ENCODE data around the gene PADI1.
A peak's percentile ranks its signal among the peaks of the same experiment; 100 is the strongest.

PADI1 gene

GRCh38 chr1:17184161-17184665, 20.7 kb upstream of the PADI1 start:
- Histone ChIP-seq H3K27me3 (ENCODE audit: insufficient read depth, low read length) (no peaks in the 10 kb centered on the region), H3K79me2 (ENCODE audit: control insufficient read depth, insufficient read depth, low read length, unreplicated experiment) (no peaks in the 10 kb centered on the region), H3K4me1 (ENCODE audit: control insufficient read depth, insufficient read depth, low read length, unreplicated experiment) (peaks cover 8% of the 10 kb centered on the region), H3K27ac (ENCODE audit: low read depth, low read length) (no peak overlapping the region), H3K4me3 (ENCODE audit: low read depth, low read length) (no peak overlapping the region), H2AFZ (ENCODE audit: low read length, unreplicated experiment) (no peak overlapping the region), H3K36me3 (ENCODE audit: insufficient read depth, low read length) (no peaks in the 10 kb centered on the region)

GRCh38 chr1:17184822-17185484, 20.0 kb upstream of the PADI1 start:
- no peak overlapping the region for H3K4me3 ChIP-seq (ENCODE audit: low read depth, low read length)
- no peak overlapping the region for H2AFZ ChIP-seq (ENCODE audit: low read length, unreplicated experiment)
- H3K79me2 ChIP-seq (ENCODE audit: control insufficient read depth, insufficient read depth, low read length, unreplicated experiment): no peaks in the 10 kb centered on the region
- H3K27ac ChIP-seq (ENCODE audit: low read depth, low read length): no peak overlapping the region
- peaks cover 16% of the 10 kb centered on the region for H3K4me1 ChIP-seq (ENCODE audit: control insufficient read depth, insufficient read depth, low read length, unreplicated experiment)
- no peaks in the 10 kb centered on the region for H3K27me3 ChIP-seq (ENCODE audit: insufficient read depth, low read length)
- no peaks in the 10 kb centered on the region for H3K36me3 ChIP-seq (ENCODE audit: insufficient read depth, low read length)

- H3K27me3 ChIP-seq (ENCODE audit: insufficient read depth, low read length): no peaks in the 10 kb centered on the region
- H3K4me1 ChIP-seq (ENCODE audit: control insufficient read depth, insufficient read depth, low read length, unreplicated experiment): peaks cover 21% of the 10 kb centered on the region
- H3K36me3 ChIP-seq (ENCODE audit: insufficient read depth, low read length): no peaks in the 10 kb centered on the region
- no peaks in the 10 kb centered on the region for H3K79me2 ChIP-seq (ENCODE audit: control insufficient read depth, insufficient read depth, low read length, unreplicated experiment)
- H3K4me3 ChIP-seq (ENCODE audit: low read depth, low read length): no peak overlapping the region
- H2AFZ ChIP-seq (ENCODE audit: low read length, unreplicated experiment): no peak overlapping the region
- H3K27ac ChIP-seq (ENCODE audit: low read depth, low read length): no peak overlapping the region
Measured at GRCh38 chr1:17185485-17185860, 19.5 kb upstream of the PADI1 start.

- Histone ChIP-seq H3K79me2 (ENCODE audit: control insufficient read depth, insufficient read depth, low read length, unreplicated experiment) (no peaks in the 10 kb centered on the region), H3K27ac (ENCODE audit: low read depth, low read length) (no peak overlapping the region), H3K4me1 (ENCODE audit: control insufficient read depth, insufficient read depth, low read length, unreplicated experiment) (peaks cover 24% of the 10 kb centered on the region), H3K4me3 (ENCODE audit: low read depth, low read length) (no peak overlapping the region), H2AFZ (ENCODE audit: low read length, unreplicated experiment) (no peak overlapping the region), H3K36me3 (ENCODE audit: insufficient read depth, low read length) (no peaks in the 10 kb centered on the region), H3K27me3 (ENCODE audit: insufficient read depth, low read length) (no peaks in the 10 kb centered on the region)
Measured at GRCh38 chr1:17186216-17186909, 18.6 kb upstream of the PADI1 start.

GRCh38 chr1:17187051-17187450, 17.9 kb upstream of the PADI1 start:
- H3K27ac ChIP-seq (ENCODE audit: low read depth, low read length): no peak overlapping the region
- H3K79me2 ChIP-seq (ENCODE audit: control insufficient read depth, insufficient read depth, low read length, unreplicated experiment): no peaks in the 10 kb centered on the region
- no peak overlapping the region for H3K4me3 ChIP-seq (ENCODE audit: low read depth, low read length)
- no peak overlapping the region for H2AFZ ChIP-seq (ENCODE audit: low read length, unreplicated experiment)
- H3K4me1 ChIP-seq (ENCODE audit: control insufficient read depth, insufficient read depth, low read length, unreplicated experiment): peaks cover 24% of the 10 kb centered on the region
- no peaks in the 10 kb centered on the region for H3K27me3 ChIP-seq (ENCODE audit: insufficient read depth, low read length)
- no peaks in the 10 kb centered on the region for H3K36me3 ChIP-seq (ENCODE audit: insufficient read depth, low read length)

- Histone ChIP-seq H3K79me2 (ENCODE audit: control insufficient read depth, insufficient read depth, low read length, unreplicated experiment) (no peaks in the 10 kb centered on the region), H3K27ac (ENCODE audit: low read depth, low read length) (no peak overlapping the region), H3K4me1 (ENCODE audit: control insufficient read depth, insufficient read depth, low read length, unreplicated experiment) (peaks cover 29% of the 10 kb centered on the region), H3K27me3 (ENCODE audit: insufficient read depth, low read length) (no peaks in the 10 kb centered on the region), H2AFZ (ENCODE audit: low read length, unreplicated experiment) (no peak overlapping the region), H3K4me3 (ENCODE audit: low read depth, low read length) (no peak overlapping the region), H3K36me3 (ENCODE audit: insufficient read depth, low read length) (no peaks in the 10 kb centered on the region)
Measured at GRCh38 chr1:17188217-17188616, 16.7 kb upstream of the PADI1 start.

- no peaks in the 10 kb centered on the region for H3K27me3 ChIP-seq (ENCODE audit: insufficient read depth, low read length)
Measured at GRCh38 chr1:17188889-17189631, 15.9 kb upstream of the PADI1 start.

GRCh38 chr1:17189632-17189990, 15.3 kb upstream of the PADI1 start:
- Histone ChIP-seq H3K36me3 (ENCODE audit: insufficient read depth, low read length) (no peaks in the 10 kb centered on the region), H2AFZ (ENCODE audit: low read length, unreplicated experiment) (peak overlapping the region; percentile 57), H3K4me3 (ENCODE audit: low read depth, low read length) (peak overlapping the region; percentile 46), H3K27ac (ENCODE audit: low read depth, low read length) (peak overlapping the region; percentile 81), H3K4me1 (ENCODE audit: control insufficient read depth, insufficient read depth, low read length, unreplicated experiment) (peaks cover 29% of the 10 kb centered on the region), H3K79me2 (ENCODE audit: control insufficient read depth, insufficient read depth, low read length, unreplicated experiment) (no peaks in the 10 kb centered on the region), H3K27me3 (ENCODE audit: insufficient read depth, low read length) (no peaks in the 10 kb centered on the region)

More at GRCh38 chr1:17188889-17189631, 15.9 kb upstream of the PADI1 start:
- no peaks in the 10 kb centered on the region for H3K36me3 ChIP-seq (ENCODE audit: insufficient read depth, low read length)
- H3K4me3 ChIP-seq (ENCODE audit: low read depth, low read length): peak overlapping the region; percentile 46; the same call in 1 of the 2 replicates
- peaks cover 29% of the 10 kb centered on the region for H3K4me1 ChIP-seq (ENCODE audit: control insufficient read depth, insufficient read depth, low read length, unreplicated experiment)
- no peaks in the 10 kb centered on the region for H3K79me2 ChIP-seq (ENCODE audit: control insufficient read depth, insufficient read depth, low read length, unreplicated experiment)
- peak overlapping the region; percentile 57 for H2AFZ ChIP-seq (ENCODE audit: low read length, unreplicated experiment)
- peak overlapping the region; percentile 81 for H3K27ac ChIP-seq (ENCODE audit: low read depth, low read length)

- H3K27ac ChIP-seq (ENCODE audit: low read depth, low read length): peak overlapping the region; percentile 81
- no peaks in the 10 kb centered on the region for H3K27me3 ChIP-seq (ENCODE audit: insufficient read depth, low read length)
- peaks cover 29% of the 10 kb centered on the region for H3K4me1 ChIP-seq (ENCODE audit: control insufficient read depth, insufficient read depth, low read length, unreplicated experiment)
- H3K79me2 ChIP-seq (ENCODE audit: control insufficient read depth, insufficient read depth, low read length, unreplicated experiment): no peaks in the 10 kb centered on the region
- H2AFZ ChIP-seq (ENCODE audit: low read length, unreplicated experiment): peak overlapping the region; percentile 57
- no peaks in the 10 kb centered on the region for H3K36me3 ChIP-seq (ENCODE audit: insufficient read depth, low read length)
- peak overlapping the region; percentile 46 for H3K4me3 ChIP-seq (ENCODE audit: low read depth, low read length)
Measured at GRCh38 chr1:17190010-17190995, 14.6 kb upstream of the PADI1 start.

GRCh38 chr1:17191990-17192242, 13.0 kb upstream of the PADI1 start:
- Histone ChIP-seq H2AFZ (ENCODE audit: low read length, unreplicated experiment) (no peak overlapping the region), H3K4me1 (ENCODE audit: control insufficient read depth, insufficient read depth, low read length, unreplicated experiment) (peaks cover 23% of the 10 kb centered on the region), H3K27me3 (ENCODE audit: insufficient read depth, low read length) (no peaks in the 10 kb centered on the region), H3K79me2 (ENCODE audit: control insufficient read depth, insufficient read depth, low read length, unreplicated experiment) (no peaks in the 10 kb centered on the region), H3K4me3 (ENCODE audit: low read depth, low read length) (no peak overlapping the region), H3K36me3 (ENCODE audit: insufficient read depth, low read length) (no peaks in the 10 kb centered on the region), H3K27ac (ENCODE audit: low read depth, low read length) (no peak overlapping the region)

Measured in ACC112 (cell line).